NCI-H2107 treated with DMSO at 0.1 percent for 48 hours (cell line): ENCODE data around the gene TMEM219.
"Not testable (repeated sequence)": the region's sequence is repeated elsewhere in the genome, so short reads cannot be mapped to it uniquely, and the experiment has no call there.

ENCODE experiments used
- DNase-seq: peaks from one replicate; lab custom pipeline; 2025; ENCODE audit not compliant: unreplicated experiment; lab: John Stamatoyannopoulos, UW

The TMEM219 gene

DNA sequence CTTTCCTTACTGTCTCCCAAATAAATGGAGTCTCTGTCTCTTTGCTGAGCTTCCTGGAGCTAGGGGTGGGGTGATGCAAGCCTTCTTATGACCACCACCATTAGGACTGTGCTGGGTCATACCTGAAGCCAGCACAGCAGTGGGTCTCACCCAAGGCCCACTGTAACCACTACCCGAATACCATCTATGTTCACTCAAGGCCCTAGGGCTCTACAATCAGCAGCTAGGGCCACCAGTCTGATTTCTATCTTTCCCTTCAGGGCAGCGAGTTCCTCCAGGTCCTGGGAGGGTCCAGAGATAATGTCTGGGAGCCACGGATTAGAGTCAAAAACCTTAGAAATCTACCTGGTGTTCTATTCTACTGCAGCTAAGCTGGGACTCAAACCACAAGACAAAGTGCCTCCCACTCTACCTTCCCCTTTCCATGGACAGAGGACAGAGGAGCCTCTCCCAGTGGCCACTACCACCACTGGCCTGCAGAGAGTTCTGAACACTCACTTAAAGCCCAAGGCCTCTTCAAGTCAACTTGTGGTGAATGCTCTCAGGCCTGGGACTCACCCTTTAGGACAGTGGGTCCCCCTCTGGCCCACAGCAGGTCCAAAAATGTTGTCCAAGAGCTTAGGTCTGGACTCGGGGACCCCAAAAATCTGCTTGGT, 10.9 kb upstream of the TMEM219 start:
- DNase-seq, result no peak

- DNase-seq, result no peak
Observed at GRCh38 chr16:29951625-29952365, 10.1 kb upstream of the TMEM219 start.

DNA sequence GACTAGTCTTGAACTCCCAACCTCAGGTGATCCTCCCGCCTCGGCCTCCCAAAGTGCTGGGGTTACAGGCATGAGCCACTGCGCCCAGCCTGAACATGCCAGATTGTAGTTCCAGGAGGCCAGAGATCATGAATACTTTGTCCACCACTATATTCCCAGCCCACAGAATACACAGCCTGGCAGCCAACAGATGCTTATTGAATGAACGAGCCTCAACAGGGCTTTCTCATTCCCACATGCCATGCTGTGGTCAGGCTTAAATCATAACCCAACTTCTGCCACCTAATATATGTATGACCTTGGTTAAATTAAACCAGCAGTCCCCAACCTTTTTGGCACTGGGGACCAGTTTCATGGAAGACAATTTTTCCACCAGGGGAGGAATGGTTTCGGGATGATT, 3.1 kb upstream of the TMEM219 start:
- DNase-seq, result no peak

- DNase-seq, result no peak
Observed at GRCh38 chr16:29959293-29959692, 2.6 kb upstream of the TMEM219 start.

DNA sequence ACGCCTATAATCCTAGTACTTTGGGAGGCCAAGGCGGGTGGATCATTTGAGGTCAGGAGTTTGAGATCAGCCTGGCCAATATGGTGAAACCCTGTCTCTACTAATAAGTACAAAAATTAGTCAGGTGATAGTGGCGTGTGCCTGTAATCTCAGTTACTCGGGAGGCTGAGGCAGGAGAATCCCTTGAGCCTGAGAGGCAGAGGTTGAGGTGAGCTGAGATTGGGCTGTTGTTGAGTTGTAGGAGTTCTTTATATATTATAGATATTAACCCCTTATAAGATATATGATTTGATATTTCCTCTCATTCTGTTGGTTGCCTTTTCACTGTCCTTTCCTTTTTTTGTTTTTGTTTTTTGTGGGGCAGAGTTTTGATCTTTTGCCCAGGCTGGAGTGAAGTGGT, 2.1 kb upstream of the TMEM219 start:
- not testable (repeated sequence) for DNase-seq

- no peak for DNase-seq
Observed at GRCh38 chr16:29961127-29961478, 776 bp upstream of the TMEM219 start.

GRCh38 chr16:29962344-29962994, 590 bp downstream of the TMEM219 start:
- DNase-seq, result no peak

GRCh38 chr16:29963021-29963743, 1.3 kb downstream of the TMEM219 start:
- DNase-seq, result no peak

DNA sequence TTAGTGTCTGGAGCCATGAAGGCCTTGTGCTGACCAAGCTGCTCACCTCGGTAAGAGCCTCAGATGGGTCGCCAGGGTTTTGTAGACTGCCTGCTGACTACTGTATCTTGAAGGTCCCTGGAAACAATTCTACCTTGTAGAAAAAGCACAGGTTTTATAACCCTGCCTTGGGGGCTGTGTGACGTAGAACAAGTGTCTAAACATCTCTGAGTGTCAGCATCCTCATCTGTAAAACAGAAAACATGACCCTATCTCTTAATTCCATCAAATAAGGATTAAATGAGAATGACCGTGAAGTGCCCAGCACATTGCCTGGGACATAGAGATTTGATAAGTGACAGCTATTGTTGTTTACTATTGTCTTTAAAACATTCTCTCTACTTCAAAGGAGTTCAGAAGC, 6.3 kb downstream of the TMEM219 start:
- no peak for DNase-seq

GRCh38 chr16:29971304-29971703, 9.4 kb downstream of the TMEM219 start:
- no peak for DNase-seq

GRCh38 chr16:29972500-29972899, 10.6 kb downstream of the TMEM219 start:
- no peak for DNase-seq

GRCh38 chr16:29972992-29973383, 11.1 kb downstream of the TMEM219 start:
- no peak for DNase-seq

DNA sequence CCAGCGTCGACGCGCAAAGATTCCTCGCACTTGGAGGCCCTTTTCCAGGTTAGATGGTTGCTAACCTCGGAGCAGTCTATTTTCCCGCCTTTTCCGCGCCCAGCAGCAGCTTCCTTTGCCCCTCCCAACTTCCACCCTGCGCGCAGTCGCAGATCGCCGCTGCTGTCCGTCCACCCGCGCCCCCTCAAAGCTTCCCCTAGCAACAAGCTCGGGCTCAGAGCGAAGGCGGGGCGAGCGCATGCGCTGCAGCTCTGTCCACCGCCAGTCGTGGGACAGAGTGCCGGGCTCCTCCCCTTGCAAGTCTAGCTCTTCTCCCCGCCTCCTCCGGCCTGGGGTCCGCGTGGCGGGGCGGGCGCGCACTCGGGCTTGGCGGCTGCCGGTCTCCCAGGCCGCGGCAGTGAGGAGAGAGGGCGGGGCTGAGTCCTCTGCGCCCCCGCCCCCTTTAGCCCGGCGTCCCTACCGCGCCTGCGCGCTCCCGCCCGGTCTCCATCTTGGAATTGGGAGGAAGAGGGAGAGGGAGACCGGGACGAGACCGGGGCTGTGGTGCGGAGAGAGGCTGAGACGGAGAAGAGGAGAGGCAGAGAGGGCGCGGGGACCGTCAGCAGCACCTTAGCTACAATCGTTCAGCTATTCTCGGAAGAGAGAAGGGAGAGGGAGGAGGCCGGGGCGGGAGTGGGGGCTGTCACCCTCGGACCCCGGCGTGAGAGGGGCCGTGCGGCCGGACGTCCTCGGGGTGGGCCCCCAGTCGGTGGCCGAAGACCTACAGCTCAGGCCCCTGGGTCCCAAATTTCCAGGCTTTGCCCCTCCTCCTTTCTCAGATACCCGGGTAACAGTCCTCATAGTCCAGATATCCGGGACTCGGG, 11.7 kb downstream of the TMEM219 start, which contains the start of gene TAOK2:
Gene TAOK2 (plus strand): TSS at position 485 of the 863 bp plus-strand sequence. CDS start 3,905 bp downstream, outside the sequence.
- DNase-seq, result peak; percentile 93

GRCh38 chr16:29974291-29975133, 12.6 kb downstream of the TMEM219 start:
- DNase-seq, result no peak

DNA sequence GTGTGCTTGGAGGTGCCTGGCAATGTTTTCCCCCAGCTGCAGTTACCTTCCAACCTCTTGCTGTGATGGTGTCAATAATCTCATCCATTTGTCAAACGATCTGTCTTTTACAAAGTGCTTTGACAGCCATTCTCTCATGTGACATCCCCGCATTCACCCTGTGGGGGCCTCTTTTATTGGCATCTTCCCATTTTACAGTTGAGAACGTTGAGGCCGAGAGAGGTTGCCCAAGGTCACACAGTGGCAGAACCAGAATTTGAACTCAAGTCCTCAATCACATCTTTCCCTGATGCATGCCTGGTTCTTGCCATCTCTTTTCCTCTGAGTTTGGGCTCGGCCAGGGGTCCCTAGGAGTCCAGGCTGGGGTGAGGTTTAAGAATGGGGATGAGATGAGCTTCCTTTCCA, 13.3 kb downstream of the TMEM219 start:
- no peak for DNase-seq

GRCh38 chr16:29975811-29976511, 14.1 kb downstream of the TMEM219 start:
- DNase-seq, result no peak

GRCh38 chr16:29977063-29977825, 15.4 kb downstream of the TMEM219 start:
- DNase-seq, result no peak

DNA sequence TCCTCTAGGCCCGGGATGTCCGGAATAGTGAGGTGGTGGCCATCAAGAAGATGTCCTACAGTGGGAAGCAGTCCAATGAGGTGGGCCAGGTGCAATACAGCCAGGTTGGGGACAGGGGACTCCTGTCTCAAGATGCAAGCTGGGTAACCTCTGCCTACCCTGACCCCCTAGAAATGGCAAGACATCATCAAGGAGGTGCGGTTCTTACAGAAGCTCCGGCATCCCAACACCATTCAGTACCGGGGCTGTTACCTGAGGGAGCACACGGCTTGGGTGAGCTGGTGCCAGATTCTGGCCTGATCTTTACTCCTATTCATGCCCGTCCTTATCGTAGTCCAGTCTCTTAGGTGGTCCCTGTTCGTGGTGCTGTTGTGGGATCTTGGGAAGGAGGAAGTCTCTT, 16.2 kb downstream of the TMEM219 start:
- no peak for DNase-seq
